HG03045 (cell line): ENCODE results near the gene CHMP2A.
A peak's percentile ranks its signal among the peaks of the same experiment; 100 is the strongest.

Source experiments
- ATAC-seq: cut with Tn5 transposase; IDR thresholded peaks from one replicate; pipeline ENCODE4 v1.9.1; 2021; ENCODE audit warnings: mild to moderate bottlenecking, moderate library complexity; ENCODE audit not compliant: unreplicated experiment

The CHMP2A gene

DNA sequence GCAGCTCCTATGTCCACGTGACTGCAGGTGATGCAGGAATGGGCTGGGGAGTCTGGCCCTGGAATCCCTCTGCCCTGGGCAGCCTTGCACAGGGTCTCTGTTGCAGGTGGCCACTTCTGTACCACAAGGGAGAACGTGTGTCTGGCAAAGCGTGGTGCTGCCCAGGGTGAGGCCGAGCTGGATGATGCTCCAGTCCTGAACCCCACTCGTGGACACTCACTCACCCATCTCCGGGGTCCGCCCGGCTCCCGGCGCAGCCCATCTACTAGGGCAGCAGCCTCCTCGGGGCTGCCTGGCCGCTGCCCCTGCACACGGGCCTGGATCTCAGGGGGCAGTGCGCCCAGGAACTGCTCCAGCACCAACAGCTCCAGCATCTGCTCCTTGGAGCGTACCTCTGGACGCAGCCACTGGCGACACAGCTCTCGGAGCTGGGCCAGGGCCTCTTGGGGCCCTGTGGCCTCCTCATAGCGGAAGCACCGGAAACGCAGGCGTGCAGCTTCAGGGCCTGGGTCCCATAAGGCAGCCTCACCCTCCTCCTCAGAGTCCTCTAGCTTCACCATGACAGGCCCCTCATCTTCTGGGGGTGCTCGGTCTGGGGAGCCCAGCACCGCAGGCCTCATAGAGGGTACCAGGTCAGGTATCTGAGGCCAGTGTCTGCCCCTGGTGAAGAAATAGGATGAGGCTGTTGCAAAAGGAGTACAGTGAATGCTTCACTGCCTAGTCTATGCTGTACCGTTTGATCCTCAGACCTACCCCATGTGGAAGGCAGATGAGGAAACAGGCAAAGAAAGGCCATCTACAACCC, 16.1 kb upstream of the CHMP2A start:
- ATAC-seq = no peak

DNA sequence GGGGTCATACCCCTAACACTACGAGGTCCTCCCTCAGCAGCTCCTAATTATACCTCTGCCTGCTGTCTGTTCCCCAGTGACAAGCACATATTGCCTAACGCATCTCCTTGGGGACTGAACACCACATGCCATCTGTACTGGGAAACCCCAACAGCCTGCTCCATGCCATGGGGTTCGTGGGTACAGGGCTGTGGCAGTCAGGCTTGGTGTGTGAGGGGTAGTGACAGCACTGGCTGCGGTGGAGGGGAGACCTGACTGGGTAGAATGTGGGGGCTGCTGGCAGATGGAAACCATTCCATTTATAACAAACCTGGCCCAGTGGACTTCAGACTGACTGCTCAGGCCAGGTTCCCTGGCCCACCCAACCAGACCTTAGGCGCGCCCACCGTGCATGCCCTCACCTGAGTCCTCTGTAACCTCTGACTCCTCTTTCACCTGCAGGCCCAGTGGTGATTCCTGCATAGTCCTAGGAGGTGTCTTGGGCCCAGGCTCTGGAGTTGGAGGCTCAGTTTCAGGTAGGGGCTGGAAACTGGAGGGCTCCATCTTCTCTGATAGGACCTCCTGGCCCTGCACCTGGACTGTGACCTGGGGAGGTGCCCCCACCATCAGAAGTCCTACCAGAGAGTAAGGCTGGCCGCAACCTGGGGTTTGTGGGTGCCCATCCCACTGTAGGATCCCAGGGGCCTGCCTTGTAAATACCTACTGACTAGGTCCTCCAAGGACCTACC, 15.2 kb upstream of the CHMP2A start:
- no peak for ATAC-seq

DNA sequence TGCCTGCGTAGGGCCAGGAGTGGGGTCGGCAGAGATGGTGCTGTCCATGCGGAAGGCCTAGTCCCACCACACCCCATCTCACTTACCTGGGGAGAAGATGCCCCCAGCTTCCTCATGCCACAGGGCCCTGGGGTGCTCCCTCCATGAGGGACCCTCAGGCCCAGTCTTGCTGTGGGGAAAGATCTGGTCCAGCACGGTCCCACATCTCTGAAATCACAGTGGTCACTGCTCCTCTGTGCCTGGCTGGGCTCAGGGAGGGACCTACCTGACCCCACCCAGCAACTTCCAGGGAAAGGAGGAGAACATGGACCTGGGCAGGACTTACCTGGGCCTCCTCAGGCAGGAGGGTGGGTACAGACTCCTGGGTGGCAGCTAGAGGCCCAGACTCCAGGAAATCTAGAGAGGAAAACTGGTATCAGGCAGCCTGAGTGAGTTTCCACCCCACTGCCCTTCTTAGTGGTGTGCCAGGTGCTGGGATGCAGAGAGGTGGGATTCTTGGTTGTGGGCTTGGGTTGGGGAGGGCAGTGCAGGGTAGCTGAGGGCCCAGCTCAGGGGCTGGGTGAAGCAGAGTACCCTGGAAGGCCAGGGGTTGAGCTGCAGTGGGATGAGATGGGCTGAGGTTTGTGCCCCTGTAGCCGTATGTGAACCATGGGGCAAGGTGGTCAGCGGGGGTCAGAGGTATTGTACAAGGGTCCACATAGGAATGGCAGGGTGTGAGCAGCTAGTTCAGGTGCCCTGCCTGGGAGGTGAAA, 14.5 kb upstream of the CHMP2A start:
- no peak for ATAC-seq

DNA sequence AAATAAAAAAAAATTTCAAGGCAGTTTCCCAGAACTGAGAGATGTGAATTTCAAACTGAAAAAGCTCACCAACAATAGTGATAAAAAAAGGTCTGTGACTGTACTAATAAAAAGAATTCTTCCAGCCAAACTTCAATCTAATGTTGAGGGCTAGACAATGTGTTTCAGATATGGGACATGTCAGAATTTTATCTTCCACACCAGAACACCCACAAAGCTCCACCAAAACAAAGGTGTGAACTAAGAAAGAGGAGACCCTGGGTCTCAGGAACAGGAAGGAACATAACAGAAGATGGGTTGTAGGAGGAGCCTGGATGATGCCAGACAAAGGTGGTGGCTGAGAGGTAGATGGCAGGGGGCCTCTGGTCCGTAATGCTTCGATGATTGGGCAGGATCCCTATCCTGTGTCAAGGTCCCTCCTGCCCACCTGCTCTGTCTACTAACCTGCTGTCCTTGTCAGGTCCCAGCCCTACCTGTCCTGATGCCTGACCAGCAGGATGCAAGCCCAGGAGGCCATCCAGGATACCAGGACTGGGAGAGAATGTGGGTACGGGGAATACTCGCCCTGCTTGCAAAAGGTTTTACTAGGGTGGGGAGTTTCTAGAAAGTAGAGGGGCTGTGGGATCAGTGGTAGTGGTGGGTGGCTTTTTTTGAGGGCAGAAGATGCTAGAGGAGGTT, 13.7 kb upstream of the CHMP2A start:
- ATAC-seq = no peak

DNA sequence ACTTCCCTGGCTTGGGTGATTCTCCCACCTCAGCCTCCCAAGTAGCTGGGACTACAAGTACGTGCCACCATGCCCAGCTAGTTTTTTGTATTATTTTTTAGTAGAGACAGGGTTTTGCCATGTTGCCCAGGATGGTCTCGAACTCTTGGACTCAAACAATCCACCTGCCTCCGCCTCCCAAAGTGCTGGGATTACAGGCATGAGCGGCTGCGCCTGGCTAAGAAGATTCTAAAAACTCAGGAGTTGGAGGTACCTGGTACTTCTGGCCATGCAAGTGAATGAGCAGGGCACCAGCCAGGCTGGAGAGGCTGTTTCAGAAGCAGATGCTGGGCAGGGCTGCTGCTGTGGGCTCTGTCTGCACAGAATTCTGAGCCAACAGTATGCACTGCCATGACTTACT, 12.1 kb upstream of the CHMP2A start:
- no peak for ATAC-seq

DNA sequence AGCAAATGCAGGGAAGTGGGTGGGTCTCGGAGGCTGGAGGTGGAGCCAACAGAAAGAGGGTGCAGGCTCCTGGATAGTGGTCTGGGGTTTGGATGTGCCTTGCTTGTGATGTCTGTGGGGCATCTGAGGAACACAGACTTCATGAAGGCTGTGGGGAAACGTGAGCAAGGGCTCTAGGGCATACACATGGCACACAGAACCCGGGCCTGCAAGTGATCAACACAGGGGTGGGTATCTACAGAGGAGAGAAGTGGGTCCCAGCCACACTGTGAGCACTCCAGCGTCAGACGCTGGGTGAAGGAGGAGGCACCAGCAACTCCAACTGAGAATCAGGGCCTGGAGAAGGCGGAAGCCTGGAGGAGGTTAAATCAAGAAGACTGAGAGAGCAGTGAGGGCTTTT, 8.9 kb upstream of the CHMP2A start:
- no peak for ATAC-seq

DNA sequence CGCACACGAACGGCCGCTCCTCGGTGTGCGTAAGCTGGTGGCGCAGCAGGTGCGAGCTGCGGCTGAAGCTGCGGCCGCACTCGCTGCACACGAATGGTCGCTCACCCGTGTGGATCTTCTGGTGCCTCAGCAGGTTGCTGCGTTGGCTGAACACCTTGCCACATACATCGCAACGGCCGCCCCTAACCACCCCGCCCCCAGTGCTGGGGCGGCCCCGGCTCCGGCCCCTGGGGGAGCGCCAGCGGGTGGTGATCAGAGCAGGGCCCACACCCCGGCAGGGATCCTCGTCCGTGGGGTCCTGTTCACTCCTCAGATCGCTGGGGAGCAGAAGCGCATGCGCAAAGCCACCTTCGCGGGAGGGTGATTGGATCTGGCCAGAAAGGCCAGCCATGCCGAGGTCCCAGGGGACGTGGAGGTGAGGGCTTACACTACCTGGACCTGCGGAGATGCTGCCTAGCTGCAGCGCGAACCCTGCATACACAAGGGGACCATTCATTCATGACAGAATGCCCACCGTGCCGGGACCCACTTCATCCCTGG, 8.2 kb upstream of the CHMP2A start:
- ATAC-seq = no peak

DNA sequence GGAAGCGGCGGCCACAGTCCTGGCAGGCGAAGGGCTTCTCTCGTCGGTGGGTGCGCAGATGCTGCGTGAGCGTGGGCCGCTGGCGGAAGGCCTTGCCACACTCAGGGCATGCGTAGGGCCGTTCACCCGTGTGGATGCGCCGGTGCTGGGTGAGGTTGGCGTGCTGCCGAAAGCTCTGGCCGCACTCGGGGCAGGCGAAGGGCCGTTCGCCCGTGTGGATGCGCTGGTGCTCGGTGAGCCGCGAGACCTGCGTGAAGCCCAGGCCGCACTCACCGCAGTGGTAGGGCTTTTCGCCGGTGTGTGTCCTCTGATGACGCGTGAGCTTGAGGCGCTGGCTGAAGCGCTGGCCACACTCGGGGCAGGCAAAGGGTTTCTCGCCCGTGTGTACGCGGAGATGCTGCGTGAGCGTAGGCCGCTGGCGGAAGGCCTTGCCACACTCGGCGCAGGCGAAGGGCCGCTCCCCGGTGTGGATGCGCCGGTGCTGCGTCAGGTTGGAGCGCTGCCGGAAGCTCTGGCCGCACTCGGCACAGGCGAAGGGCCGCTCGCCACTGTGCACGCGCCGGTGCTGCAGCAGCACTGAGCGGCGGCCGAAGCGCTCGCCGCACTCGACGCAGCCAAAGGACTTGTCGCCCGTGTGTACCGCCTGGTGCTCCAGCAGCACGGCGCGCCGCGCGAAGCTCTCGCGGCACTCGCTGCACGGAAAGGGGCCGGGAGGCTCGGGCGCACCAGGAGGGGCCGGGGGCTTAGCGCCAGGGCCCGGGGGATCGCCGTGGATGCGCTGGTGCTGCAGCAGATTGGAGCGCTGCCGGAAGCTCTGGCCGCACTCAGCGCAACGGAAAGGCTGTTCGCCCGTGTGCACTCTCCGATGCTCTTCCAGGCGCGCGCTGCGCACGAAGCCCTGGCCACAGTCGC, 7.5 kb upstream of the CHMP2A start:
- ATAC-seq = no peak

DNA sequence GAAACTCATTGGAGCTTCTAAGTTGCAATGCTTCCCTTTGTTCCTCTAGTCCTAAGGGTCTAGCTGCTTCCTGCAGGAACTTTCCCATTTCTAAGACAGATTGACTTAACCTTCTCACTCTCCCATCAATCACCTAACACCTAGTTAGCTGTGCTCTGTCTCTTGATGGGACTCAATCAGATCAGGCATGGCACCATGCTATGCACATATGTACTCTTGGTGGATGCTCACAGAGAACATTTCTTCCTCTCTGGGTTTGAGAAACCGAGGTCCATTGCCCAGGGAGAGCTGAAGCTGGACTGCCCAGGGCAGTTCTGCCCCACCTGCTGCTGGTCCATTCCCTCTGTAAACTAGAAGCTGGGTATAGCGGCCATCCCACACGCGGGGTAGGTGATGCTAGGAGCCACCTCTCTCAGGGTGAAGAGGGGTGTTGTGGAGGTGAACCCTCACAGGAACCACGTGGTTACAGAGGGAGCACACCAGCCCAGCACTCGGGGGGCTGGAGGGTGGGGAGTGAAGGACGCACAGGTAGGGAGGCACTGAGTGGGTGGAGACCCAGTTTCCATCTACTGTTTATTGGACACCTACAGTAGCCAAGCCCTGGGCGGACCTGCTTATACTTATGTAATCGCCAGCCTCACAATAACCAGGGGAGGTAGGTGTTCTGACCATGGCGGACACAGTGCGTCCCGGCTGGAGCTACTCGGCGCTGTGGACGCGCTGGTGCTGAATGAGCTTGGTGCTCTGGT, 6.6 kb upstream of the CHMP2A start:
- ATAC-seq = no peak

DNA sequence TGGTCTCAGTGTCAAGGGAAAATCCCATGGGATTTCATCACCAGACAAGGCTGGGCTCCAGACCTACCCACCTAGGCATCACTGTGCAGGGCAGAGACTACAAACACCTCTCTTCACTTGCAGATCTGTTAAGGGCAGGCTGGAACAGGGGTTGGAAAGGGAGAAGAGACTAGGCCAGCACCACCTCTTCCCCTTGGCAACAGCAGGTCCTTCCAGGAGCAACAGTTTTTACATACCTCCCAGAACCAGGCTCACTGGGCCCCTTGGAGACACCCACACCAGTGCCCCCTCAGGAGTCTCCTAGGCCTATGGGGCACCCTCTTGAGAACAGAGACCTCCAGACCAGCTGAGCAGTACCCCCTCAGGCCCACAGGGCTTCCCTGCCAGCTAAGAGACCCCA, 6.0 kb upstream of the CHMP2A start:
- ATAC-seq = no peak

DNA sequence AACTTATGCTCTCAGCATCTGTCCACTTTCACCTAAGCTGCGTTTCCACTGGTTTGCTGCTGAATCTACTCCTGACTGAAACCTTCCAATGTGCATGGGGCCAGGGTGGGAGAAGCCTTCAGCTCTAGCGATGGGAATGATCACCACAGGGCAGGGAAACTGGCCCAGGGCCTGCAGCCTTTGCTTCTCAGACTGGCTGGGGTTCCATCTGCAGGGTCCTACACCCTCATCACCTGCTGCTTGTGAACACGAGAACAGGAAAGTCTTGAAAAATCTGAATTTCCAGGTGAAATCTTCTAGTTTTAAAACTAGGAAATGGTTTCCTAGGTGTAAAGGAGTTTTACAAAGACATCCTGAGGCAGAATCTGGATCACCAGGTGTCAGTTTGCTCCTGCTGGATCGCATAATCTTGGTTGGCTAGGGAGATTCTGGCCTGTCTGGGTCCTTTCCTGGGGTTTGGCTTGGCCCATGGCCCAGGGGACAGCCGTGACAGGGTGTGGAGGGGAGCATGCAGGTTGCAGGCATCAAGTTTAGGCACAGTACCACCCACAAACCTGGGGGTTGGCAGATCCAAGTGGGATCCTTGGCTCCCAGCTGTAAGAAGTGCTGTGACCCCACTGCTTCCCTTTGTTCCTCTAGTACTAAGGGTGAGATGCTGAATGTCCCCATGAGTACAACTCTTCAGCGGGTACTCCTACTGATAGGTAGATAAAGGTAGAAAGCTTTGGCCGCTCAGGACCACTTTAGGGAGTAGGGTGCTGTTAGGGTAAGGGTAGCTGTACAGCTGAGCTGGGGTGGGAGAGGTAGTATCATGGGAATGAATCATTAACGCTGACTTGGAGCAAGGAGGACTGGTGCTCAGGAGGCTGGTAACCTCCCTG, 5.3 kb upstream of the CHMP2A start:
- no peak for ATAC-seq

DNA sequence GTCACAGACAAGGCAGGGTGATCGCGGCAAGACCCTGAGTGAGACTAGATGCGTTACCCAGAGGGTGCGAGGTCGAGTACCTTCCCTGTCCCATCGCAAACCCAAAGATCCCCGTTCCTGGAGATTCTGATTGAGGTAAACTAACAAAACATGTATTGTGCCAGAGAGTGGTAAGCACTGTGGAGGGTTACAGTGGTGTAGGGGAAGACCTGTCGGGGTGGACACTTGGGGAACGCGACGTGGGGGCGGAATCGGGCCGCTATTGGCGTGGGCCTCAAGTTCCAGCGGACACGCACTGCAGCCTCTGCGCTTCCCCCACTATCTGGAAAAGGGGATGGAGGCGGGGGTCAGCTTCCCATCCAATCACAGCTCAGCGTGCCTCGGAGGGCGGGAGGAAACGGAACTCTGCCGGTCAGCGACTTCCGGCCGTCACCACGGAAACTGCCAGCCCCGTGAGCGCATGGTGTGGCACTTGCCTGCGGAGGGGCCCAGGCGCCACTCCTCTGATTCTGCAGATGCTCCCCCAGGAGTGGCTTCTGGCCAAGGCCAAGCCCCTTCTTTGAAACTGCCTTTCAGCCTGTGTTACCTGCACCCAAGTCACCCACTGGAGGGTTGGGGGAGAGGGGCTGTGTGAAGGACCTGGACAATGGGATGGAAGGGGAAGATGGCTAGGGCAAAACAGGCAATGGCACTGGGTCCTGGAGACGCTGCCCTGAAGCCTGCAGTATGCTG, 4.5 kb upstream of the CHMP2A start:
- ATAC-seq = peak; percentile 24

DNA sequence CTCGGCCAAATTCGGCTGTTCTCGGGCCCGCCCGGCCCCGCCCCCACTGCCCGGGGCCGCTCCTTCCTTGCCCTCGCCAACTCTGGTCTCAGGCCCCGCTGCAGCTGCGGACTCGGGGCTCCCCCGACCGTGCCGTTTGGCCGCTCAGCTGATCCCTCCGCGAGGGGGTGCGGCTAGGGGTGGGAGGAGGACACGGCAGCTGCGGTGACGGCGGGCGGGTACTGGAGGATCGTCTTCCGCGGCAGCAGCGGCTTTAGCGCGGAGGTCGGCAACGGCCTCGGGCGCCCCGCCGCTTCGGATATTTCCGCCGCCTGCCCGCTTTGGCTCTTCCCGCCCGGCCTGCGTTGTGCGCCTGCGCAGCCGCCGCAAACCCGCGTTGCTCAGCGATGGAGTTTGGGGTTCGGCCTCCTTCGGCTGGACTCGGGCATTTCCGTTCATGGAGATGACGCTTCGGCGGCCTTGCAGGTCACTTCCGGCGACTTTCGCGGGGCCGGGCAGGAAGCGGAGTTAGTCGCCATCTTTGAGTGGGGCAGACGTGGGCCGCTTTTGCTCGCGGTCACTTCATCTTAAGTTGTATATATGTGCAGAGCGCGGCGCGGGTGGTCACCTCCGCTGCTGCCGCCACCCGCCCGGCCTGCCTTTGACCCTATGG, 3.8 kb upstream of the CHMP2A start:
- peak; percentile 60 for ATAC-seq

DNA sequence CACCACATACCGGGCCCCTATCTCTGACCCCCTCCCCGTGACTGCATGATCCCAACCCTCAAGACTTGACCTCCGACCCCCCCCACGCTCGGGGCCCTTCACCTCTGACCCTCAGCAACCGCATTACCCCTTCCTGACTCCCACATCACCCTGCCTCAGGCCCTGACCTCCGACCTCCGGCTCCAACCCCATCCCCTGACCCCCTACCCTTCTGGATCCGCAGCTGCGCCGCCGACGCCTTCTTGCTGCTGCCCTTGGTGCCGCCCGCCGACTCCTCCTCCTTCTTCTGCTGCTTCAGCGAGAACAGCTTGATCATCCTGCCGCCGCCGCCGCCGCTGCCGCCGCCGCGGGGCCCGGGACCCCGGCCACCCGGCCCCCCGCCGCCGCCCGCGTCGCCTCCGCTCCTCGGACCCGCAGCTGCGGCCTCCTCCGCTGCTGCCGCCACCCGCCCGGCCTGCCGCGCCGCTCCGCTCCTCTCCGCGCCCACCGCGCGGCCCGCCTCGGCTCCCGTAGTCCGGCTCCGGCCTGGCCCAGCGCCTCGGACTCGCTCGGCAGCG, 3.2 kb upstream of the CHMP2A start, which contains the start of gene UBE2M:
UBE2M (minus strand) TSS at position 546 of the 557 bp plus-strand sequence; CDS start at position 316, 230 bp downstream.
- peak; percentile 2 for ATAC-seq

DNA sequence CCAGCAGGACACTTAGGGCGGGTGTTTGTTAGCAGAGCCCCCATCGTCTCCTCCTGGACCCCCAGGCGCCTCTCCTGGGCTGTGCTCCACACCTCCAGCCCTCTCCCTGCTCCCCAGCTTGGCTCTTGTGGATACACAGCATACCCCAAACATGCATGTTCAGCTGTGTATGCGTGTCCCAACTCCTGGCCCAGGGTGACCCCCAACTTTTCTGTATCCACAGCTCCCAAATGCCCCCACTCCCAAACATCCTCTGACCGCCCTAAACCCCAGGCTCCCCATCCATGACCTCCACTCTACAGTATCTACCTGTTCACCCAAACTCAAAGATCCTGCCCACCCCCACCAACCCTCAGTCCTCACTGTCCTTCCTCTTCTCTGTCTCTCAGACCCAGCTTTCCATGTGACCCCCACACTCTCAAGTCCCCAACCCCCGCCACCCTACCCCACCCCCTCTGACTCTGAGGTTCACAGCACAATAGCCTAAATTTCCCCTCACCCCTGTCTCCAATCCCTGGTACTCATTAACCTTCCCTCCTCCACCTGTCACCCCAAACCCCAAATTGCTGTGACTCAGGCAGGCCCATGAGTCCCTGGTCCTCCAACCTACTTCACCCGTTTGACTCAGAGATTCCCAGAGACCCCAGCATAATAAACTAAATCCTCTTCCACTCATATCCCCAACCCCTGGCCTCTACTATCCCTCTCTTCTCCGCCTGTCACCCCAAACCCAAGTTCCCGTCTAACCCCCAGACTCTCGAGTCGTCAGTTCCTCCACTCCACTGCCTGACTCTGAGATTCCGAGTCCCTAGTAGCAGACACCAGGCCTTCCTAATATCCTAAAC, 2.5 kb upstream of the CHMP2A start:
- ATAC-seq = no peak
